SU-DHL-6 (cell line): ENCODE results near the gene OR4K15.

Source experiments
- H2AFZ ChIP-seq: fragments of 200-600 bp; sonication (generic); 2 replicates; pipeline ENCODE4 v1.6.1; 2014; ENCODE audit warnings: low read depth, mild to moderate bottlenecking, moderate library complexity, mixed read lengths, antibody characterized with exemption, low read length; ENCODE audit not compliant: severe bottlenecking
- H3F3A ChIP-seq: fragments of 200-600 bp; shearing (Covaris generic); 2 replicates; pipeline ENCODE4 v1.6.0; 2016; ENCODE audit warnings: antibody characterized with exemption, mild to moderate bottlenecking; ENCODE audit not compliant: insufficient read depth
- H3K27ac ChIP-seq: fragments of 200-600 bp; sonication (generic); 2 replicates; pipeline ENCODE4 v1.5.1; 2016; ENCODE audit warnings: low read depth, mild to moderate bottlenecking, low read length, moderate library complexity, mixed read lengths
- H3K27me3 ChIP-seq: fragments of 200-600 bp; sonication (generic), shearing (Covaris generic); 2 replicates; pipeline ENCODE4 v1.6.0; 2014; ENCODE audit warnings: mild to moderate bottlenecking, low read length
- H3K36me3 ChIP-seq: fragments of 200-600 bp; sonication (generic); 2 replicates; pipeline ENCODE4 v1.6.1; 2014; ENCODE audit warnings: mild to moderate bottlenecking, low read length, mixed read lengths
- H3K4me2 ChIP-seq: fragments of 300-600, 200-600 bp; shearing (Covaris generic), sonication (generic); 2 replicates; pipeline ENCODE4 v1.6.0; 2014; ENCODE audit warnings: low read length, low read depth, mild to moderate bottlenecking; ENCODE audit not compliant: poor library complexity, severe bottlenecking
- H3K4me3 ChIP-seq: fragments of 200-600 bp; sonication (generic); 2 replicates; pipeline ENCODE4 v1.5.1; 2014; ENCODE audit warnings: antibody characterized with exemption, low read length, mild to moderate bottlenecking, mixed read lengths; ENCODE audit not compliant: insufficient read depth, poor library complexity, severe bottlenecking
- H3K79me2 ChIP-seq: fragments of 200-600 bp; sonication (generic); 2 replicates; pipeline ENCODE4 v1.6.1; 2014; ENCODE audit warnings: mild to moderate bottlenecking, low read length, moderate library complexity; ENCODE audit not compliant: insufficient read depth
- H3K9ac ChIP-seq: fragments of 200-600 bp; sonication (generic); 2 replicates; pipeline ENCODE4 v1.7.0; 2014; ENCODE audit warnings: mild to moderate bottlenecking, low read length
- H3K9me2 ChIP-seq: fragments of 200-600 bp; sonication (generic); replicated peaks from 2 replicates; pipeline ENCODE4 v1.6.1; 2014; ENCODE audit warnings: low read length; ENCODE audit not compliant: insufficient read depth
- H3K9me3 ChIP-seq: fragments of 200-600 bp; sonication (generic); 2 replicates; pipeline ENCODE4 v1.6.1; 2014; ENCODE audit warnings: low read length, mixed read lengths; ENCODE audit not compliant: insufficient read depth
- H4K20me1 ChIP-seq: fragments of 200-600 bp; sonication (generic); 2 replicates; pipeline ENCODE4 v1.6.1; 2014; ENCODE audit warnings: low read depth, mild to moderate bottlenecking, antibody characterized with exemption, low read length, moderate library complexity, mixed read lengths
- CTCF ChIP-seq: fragments of 200-600 bp; sonication (generic); IDR thresholded peaks from one replicate; pipeline ENCODE4 v1.5.1; 2017; ENCODE audit warnings: antibody characterized with exemption, mild to moderate bottlenecking, low read length, moderate library complexity; ENCODE audit not compliant: insufficient read depth, poor library complexity, severe bottlenecking
- EZH2phosphoT487 ChIP-seq: fragments of 200-600 bp; sonication (generic), shearing (Covaris generic); conservative IDR thresholded peaks from 2 replicates; pipeline ENCODE4 v1.6.1; 2018; ENCODE audit warnings: mild to moderate bottlenecking, antibody characterized with exemption, low read length, moderate library complexity, mixed read lengths

The OR4K15 gene, protein sequence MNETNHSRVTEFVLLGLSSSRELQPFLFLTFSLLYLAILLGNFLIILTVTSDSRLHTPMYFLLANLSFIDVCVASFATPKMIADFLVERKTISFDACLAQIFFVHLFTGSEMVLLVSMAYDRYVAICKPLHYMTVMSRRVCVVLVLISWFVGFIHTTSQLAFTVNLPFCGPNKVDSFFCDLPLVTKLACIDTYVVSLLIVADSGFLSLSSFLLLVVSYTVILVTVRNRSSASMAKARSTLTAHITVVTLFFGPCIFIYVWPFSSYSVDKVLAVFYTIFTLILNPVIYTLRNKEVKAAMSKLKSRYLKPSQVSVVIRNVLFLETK

DNA sequence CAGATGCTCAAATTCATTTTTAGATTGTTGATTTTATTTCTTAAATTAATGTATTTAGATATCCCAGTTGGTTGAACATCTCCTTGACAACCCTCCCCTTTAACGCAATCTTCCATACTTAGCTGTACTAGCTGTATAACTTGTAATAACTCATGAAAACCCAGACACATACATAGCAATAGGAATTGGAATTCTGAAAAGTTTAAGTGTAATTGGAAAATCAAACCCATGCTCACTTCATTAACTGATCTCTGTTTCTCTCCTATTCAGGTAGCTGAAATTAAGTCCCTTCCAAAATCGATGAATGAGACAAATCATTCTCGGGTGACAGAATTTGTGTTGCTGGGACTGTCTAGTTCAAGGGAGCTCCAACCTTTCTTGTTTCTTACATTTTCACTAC, at the start of gene OR4K15:
Gene OR4K15, plus strand, starts transcription at position 301 of the 400 bp plus-strand sequence. Its CDS starts 0 bp downstream, at position 301.
- no peak for TF ChIP-seq EZH2phosphoT487
- TF ChIP-seq CTCF = no peak
- no peaks in the 10 kb centered on the region for H3K36me3 ChIP-seq
- H4K20me1 ChIP-seq = no peaks in the 10 kb centered on the region
- H2AFZ ChIP-seq = no peak within 1 kb of the TSS
- H3K4me3 ChIP-seq = no peak within 1 kb of the TSS
- H3K27ac ChIP-seq = no peak within 1 kb of the TSS
- no peaks in the 10 kb centered on the region for H3K79me2 ChIP-seq
- H3K9me2 ChIP-seq = no peaks in the 10 kb centered on the region
- H3K9me3 ChIP-seq = no peaks in the 10 kb centered on the region
- no peak within 1 kb of the TSS for H3K4me2 ChIP-seq
- no peaks in the 10 kb centered on the region for H3F3A ChIP-seq
- H3K9ac ChIP-seq = no peak within 1 kb of the TSS
- no peaks in the 10 kb centered on the region for H3K27me3 ChIP-seq

- Histone ChIP-seq H3K79me2 (no peaks in the 10 kb centered on the region), H3K4me2 (no peak within 1 kb of the TSS), H3K9me2 (no peaks in the 10 kb centered on the region), H3F3A (no peaks in the 10 kb centered on the region), H3K4me3 (no peak within 1 kb of the TSS), H3K36me3 (no peaks in the 10 kb centered on the region), H3K9me3 (no peaks in the 10 kb centered on the region), H3K9ac (no peak within 1 kb of the TSS), H4K20me1 (no peaks in the 10 kb centered on the region), H2AFZ (no peak within 1 kb of the TSS), H3K27me3 (no peaks in the 10 kb centered on the region), H3K27ac (no peak within 1 kb of the TSS)
- TF ChIP-seq CTCF = no peak
- no peak for TF ChIP-seq EZH2phosphoT487
Measured at GRCh38 chr14:19930617-19931016, 44.8 kb upstream of the OR4K15 start, which contains the start of gene OR4K1. OR4K1 (plus strand) TSS chr14:19930917; CDS start chr14:19935667, 4,750 bp downstream.

GRCh38 chr14:19941668-19942067, 33.7 kb upstream of the OR4K15 start:
- H3K27ac ChIP-seq = no peak overlapping the region
- H3K9me3 ChIP-seq = no peaks in the 10 kb centered on the region
- no peak overlapping the region for H2AFZ ChIP-seq
- no peaks in the 10 kb centered on the region for H3K9me2 ChIP-seq
- H3K79me2 ChIP-seq = no peaks in the 10 kb centered on the region
- H3K36me3 ChIP-seq = no peaks in the 10 kb centered on the region
- H3K27me3 ChIP-seq = no peaks in the 10 kb centered on the region
- no peaks in the 10 kb centered on the region for H4K20me1 ChIP-seq
- no peaks in the 10 kb centered on the region for H3F3A ChIP-seq
- TF ChIP-seq EZH2phosphoT487 = no peak
- no peak for TF ChIP-seq CTCF
- no peak overlapping the region for H3K4me2 ChIP-seq
- no peak overlapping the region for H3K9ac ChIP-seq
- H3K4me3 ChIP-seq = no peak overlapping the region
